GM12875 (cell line): Measurements from ENCODE around the gene GUCD1.
"Not testable (repeated sequence)": the region's sequence is repeated elsewhere in the genome, so short reads cannot be mapped to it uniquely, and the experiment has no call there.

Source experiments
- H3K4me3 ChIP-seq: one replicate; pipeline ENCODE4 v1.5.1; 2011; ENCODE audit warnings: low read depth, low read length, control low read depth
- CTCF ChIP-seq: IDR thresholded peaks from 2 replicates; pipeline ENCODE4 v1.5.1; 2011; ENCODE audit warnings: low read depth, mild to moderate bottlenecking, control low read depth, inconsistent platforms, low read length, moderate library complexity, borderline replicate concordance; ENCODE audit not compliant: insufficient read depth

GUCD1 gene

GRCh38 chr22:24595863-24596262, 40.9 kb upstream of the GUCD1 start:
- TF ChIP-seq CTCF = no peak
- H3K4me3 ChIP-seq = no peak overlapping the region

- no peak overlapping the region for H3K4me3 ChIP-seq
- TF ChIP-seq CTCF = no peak
Measured at GRCh38 chr22:24595228-24595627, 40.3 kb upstream of the GUCD1 start.

GRCh38 chr22:24594569-24595120, 39.7 kb upstream of the GUCD1 start:
- TF ChIP-seq CTCF = no peak
- no peak overlapping the region for H3K4me3 ChIP-seq

- no peak for TF ChIP-seq CTCF
Measured at GRCh38 chr22:24593836-24594568, 39.1 kb upstream of the GUCD1 start.

GRCh38 chr22:24593559-24593835, 38.6 kb upstream of the GUCD1 start:
- not testable (repeated sequence) for H3K4me3 ChIP-seq

More at GRCh38 chr22:24593836-24594568, 39.1 kb upstream of the GUCD1 start:
- no peak overlapping the region for H3K4me3 ChIP-seq

GRCh38 chr22:24592851-24593558, 38.1 kb upstream of the GUCD1 start, which contains the start of gene LRRC75B:
Gene LRRC75B (minus strand): TSS chr22:24593073. CDS start chr22:24593039, 34 bp downstream.
- peak within 1 kb of the TSS; percentile 55 for H3K4me3 ChIP-seq
- TF ChIP-seq CTCF = no peak

- no peak for TF ChIP-seq CTCF
- peak overlapping the region; percentile 55 for H3K4me3 ChIP-seq
Measured at GRCh38 chr22:24592058-24592850, 37.3 kb upstream of the GUCD1 start.
